Measurements from ENCODE around the gene C2CD4B. TPM values are rescaled to one million over a fixed set of nuclear protein-coding genes. Genes with fewer than 3 reads are reported as not detected.

C2CD4B gene
- 100 TPM for total RNA-seq

- H3K4me1 ChIP-seq, result peaks cover 0 to 10% of the 10 kb centered on the region in 2 donors
- TF ChIP-seq CTCF (IDR thresholded peaks at IDR 0.05), result no peak
- no peak within 1 kb of the TSS for H3K27ac ChIP-seq
- H3K27me3 ChIP-seq, result peaks cover 4% of the 10 kb centered on the region
- H3K4me3 ChIP-seq, result peak within 1 kb of the TSS; percentile 18 to 60
- H3K9me3 ChIP-seq, result no peaks in the 10 kb centered on the region
- intact Hi-C loops (cut with DNase I), result no loop called here
- DNase-seq (ENCODE audit: low spot score in 2 of 2), result no peak
- H3K36me3 ChIP-seq, result no peaks in the 10 kb centered on the region
Observed at GRCh38 chr15:62165104-62165792, at the start of gene C2CD4B. TSS of gene C2CD4B (minus strand) at chr15:62165285. CDS start at chr15:62164984, 301 bp downstream.

GRCh38 chr15:62212741-62213140, 47.7 kb upstream of the C2CD4B start:
- no peaks in the 10 kb centered on the region for H3K36me3 ChIP-seq
- TF ChIP-seq CTCF (IDR thresholded peaks at IDR 0.05), result no peak
- no peaks in the 10 kb centered on the region for H3K4me1 ChIP-seq
- intact Hi-C loops (cut with DNase I), result no loop called here
- peaks cover 4 to 18% of the 10 kb centered on the region in 2 donors for H3K9me3 ChIP-seq
- H3K4me3 ChIP-seq, result no peak overlapping the region
- no peaks in the 10 kb centered on the region for H3K27me3 ChIP-seq
- H3K27ac ChIP-seq, result no peak overlapping the region
- DNase-seq (ENCODE audit: low spot score in 2 of 2), result no peak

- peaks cover 0 to 11% of the 10 kb centered on the region in 2 donors for H3K9me3 ChIP-seq
- no peaks in the 10 kb centered on the region for H3K27me3 ChIP-seq
- intact Hi-C loops (cut with DNase I), result no loop called here
- H3K4me1 ChIP-seq, result no peaks in the 10 kb centered on the region
- no peak overlapping the region for H3K27ac ChIP-seq
- H3K36me3 ChIP-seq, result no peaks in the 10 kb centered on the region
- H3K4me3 ChIP-seq, result no peak overlapping the region
- DNase-seq (ENCODE audit: low spot score in 2 of 2), result no peak
- no peak for TF ChIP-seq CTCF (IDR thresholded peaks at IDR 0.05)
Observed at GRCh38 chr15:62211348-62211747, 46.3 kb upstream of the C2CD4B start.

- no peak for TF ChIP-seq CTCF (IDR thresholded peaks at IDR 0.05)
- H3K4me3 ChIP-seq, result no peak overlapping the region
- H3K36me3 ChIP-seq, result no peaks in the 10 kb centered on the region
- no peaks in the 10 kb centered on the region for H3K27me3 ChIP-seq
- no peak for DNase-seq (ENCODE audit: low spot score in 2 of 2)
- H3K27ac ChIP-seq, result no peak overlapping the region
- H3K4me1 ChIP-seq, result no peaks in the 10 kb centered on the region
- intact Hi-C loops (cut with DNase I), result no loop called here
- H3K9me3 ChIP-seq, result no peaks in the 10 kb centered on the region
Observed at GRCh38 chr15:62209821-62210220, 44.7 kb upstream of the C2CD4B start.

- no peaks in the 10 kb centered on the region for H3K4me1 ChIP-seq
- no peak overlapping the region for H3K4me3 ChIP-seq
- H3K27me3 ChIP-seq, result no peaks in the 10 kb centered on the region
- no peak for TF ChIP-seq CTCF (IDR thresholded peaks at IDR 0.05)
- intact Hi-C loops (cut with DNase I), result no loop called here
- no peak for DNase-seq (ENCODE audit: low spot score in 2 of 2)
- H3K9me3 ChIP-seq, result no peaks in the 10 kb centered on the region
- H3K27ac ChIP-seq, result no peak overlapping the region
- no peaks in the 10 kb centered on the region for H3K36me3 ChIP-seq
Observed at GRCh38 chr15:62209322-62209721, 44.2 kb upstream of the C2CD4B start.

Measured in ascending aorta (tissue), 2 donors.